ENCODE results near the gene ANAPC16.
"Not testable (repeated sequence)": the region's sequence is repeated elsewhere in the genome, so short reads cannot be mapped to it uniquely, and the experiment has no call there.

ANAPC16 gene

GRCh38 chr10:72243822-72244437, 28.1 kb downstream of the ANAPC16 start:
- DNase-seq (ENCODE audit: low read depth) = no peak

DNA sequence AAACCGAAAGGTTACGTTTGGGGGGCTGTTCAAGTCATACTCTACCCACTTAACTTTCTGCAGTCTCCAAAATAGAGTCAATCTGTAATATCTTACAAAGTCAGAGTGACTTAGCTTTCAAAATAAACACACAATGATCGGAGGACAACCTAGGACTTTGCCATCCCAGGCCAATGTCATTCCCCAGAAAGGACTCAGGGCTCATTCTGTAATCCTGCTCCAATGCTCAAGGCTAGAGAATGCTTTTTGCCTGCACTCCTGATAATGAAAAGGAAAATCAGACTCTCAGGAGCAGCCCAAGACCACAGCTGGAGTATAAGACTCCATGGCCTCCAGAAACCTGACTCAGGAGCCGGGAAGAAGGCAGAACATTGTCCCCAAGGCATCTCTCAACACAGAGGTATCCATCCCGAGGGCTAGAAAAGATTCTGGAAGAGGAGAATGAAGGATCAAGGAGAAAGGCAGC, 28.8 kb downstream of the ANAPC16 start:
- no peak for DNase-seq (ENCODE audit: low read depth)

DNA sequence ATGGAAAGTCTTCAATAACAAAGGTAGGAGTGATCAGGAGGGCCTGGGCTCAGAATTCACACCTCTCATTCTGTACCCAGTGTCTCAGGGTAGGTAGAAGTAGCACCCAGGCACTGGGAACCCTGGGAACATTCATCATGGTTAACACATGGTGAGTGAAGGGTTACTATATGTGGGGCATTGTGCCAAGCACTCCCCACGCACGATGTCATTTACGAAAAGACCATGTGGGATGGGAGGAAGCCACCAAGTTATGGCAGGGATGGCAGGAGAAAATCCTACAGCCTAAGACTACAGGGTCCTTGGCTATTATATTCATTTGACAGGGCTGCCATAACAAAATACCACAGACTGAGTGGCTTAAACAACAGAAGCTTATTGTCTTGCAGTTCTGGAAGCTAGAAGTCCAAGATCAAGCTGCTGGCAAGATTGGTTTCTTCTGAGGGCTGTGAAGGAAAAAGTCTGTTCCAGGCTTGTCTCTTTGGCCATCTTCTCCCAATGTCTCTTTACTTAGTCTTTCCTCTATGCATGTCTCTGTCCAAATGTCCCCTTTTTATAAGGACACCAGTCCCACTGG, 30.2 kb downstream of the ANAPC16 start:
- no peak for DNase-seq (ENCODE audit: low read depth)

GRCh38 chr10:72248468-72249151, 32.8 kb downstream of the ANAPC16 start:
- peak; percentile 45 for DNase-seq (ENCODE audit: low read depth)

DNA sequence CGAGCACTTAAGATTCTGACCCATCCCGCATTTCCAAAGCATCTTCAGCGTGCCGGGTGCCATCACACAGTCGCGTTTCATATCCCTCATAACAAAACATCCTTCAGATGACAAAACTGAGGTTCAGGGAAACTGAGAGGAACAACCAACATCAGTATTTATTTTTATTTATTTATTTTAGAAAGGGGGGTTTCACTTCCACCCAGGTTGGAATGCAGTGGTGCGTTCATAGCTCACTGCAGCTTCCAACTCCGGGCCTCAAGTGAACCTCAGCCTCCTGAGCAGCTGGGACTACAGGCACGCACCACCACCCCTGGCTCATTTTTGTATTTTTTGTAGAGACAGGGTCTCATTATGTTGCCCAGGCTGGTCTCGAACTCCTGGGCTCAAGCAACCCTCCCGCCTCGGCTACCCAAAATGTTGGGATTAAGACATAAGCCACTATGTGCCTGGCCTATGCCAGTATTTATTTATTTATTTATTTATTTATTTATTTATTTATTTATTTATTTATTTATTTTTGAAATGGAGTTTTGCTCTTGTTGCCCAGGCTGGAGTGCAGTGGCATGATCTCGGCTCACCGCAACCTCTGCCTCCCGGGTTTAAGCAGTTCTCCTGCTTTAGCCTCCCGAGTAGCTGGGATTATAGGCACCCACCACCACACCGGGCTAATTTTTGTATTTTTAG, 33.5 kb downstream of the ANAPC16 start:
- DNase-seq (ENCODE audit: low read depth) = not testable (repeated sequence)

GRCh38 chr10:72250666-72251065, 34.9 kb downstream of the ANAPC16 start:
- no peak for DNase-seq (ENCODE audit: low read depth)

DNA sequence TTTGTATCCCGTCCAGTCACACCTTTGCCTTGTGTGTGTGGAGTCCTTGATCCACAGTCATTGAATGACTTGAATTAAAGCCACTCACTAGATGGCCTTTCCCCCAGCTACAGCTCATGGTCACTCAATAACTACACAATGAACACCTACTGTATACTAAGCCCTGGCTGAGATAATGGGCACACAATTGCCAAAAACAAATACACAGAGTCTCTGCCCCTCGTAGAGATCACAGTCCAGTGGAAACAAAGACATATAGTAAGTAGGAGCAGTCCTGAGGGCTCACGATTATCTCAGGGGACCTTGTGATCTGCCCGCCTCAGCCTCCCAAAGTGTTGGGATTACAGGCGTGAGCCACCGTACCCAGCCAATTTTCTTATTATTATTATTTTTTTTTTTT, 35.8 kb downstream of the ANAPC16 start:
- no peak for DNase-seq (ENCODE audit: low read depth)

DNA sequence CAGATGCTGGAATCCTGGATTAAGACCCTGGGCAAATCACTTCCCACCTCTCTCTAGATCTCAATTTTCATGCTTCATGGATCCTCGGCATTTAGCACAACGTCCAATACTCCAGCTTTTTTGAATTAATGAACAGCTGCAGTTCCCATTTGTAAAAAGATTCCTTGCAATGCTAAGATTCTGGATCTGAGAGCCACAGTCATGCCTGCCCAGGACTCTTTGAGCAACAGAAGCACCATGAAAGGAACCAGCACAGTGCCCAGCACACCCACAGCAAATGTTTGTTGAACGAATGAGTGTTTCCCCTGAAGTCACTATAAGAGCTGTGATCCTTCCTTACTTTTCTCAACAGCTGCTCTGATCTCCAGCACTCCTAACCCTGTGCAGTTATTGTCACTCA, 37.2 kb downstream of the ANAPC16 start:
- no peak for DNase-seq (ENCODE audit: low read depth)

GRCh38 chr10:72253578-72253977, 37.8 kb downstream of the ANAPC16 start:
- DNase-seq (ENCODE audit: low read depth) = no peak

DNA sequence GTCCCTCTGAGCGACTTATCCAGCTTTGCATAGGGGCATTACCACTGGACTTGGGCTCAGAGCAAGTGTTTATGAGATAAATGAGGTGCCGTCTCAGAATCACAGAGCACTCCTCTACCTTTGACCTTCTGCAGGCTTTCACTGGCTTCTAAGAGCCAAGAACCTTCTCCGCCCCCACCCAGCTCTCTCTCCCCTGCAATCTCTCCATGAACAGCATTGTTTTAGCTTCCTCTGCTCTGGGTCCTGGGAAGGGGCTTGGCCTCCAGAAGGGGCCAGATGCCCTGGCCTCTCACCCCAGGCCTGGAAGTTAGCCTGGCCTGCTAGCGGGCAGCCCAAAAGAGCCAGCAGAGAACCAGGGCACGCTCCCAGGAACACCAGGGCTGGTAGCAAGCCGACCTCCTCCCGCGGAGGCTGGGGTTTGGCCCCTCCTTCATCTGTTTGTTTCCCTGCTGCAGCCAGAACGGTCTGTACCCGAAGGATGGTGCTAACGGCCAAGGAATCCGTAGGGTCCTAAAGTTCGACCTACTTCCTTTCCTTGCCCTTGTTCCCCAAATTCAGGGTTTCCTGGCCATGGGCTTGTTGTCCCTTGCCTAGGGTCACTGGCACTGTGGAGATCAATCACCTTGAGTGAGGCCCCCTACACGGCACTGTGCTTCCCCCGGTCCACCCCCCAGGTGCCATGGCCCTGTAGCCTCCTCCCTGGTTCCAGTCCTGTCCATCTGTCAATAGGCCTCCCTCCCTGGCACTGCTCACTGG, 39.2 kb downstream of the ANAPC16 start:
- no peak for DNase-seq (ENCODE audit: low read depth)

DNA sequence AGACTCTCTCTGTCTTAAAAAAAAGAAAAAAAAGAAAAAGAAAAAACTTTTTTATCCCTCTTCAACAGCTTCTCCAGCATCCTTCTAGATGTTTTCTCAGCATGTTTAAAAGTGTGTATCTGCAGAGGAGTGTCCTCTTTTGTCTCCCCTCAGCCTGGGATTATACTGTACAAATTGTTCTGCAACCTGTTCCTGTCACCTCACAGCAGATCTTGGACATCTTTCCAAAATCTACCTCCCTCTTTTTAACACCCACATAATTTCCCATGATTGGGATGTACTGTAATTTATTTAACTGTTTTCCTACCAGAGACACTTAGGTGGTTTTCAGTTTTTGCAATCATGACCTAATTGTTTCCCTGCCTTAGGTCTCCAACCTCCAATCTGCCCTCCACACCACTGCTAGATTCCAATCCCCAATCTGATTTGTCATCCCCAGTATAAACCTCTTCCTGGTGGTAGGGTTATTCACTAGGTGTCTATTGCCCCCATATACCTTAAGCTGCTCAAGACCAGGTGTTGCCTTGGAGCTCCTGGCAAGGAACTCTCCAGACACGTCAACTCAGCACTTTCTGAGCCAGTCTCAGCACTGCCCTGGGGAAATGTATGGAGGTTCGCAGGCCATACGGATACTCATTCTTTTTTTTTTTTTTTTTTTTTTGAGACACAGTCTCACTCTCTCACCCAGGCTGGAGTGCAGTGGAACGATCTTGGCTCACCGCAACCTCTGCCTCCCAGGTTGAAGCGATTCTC, 40.3 kb downstream of the ANAPC16 start:
- DNase-seq (ENCODE audit: low read depth) = no peak

DNA sequence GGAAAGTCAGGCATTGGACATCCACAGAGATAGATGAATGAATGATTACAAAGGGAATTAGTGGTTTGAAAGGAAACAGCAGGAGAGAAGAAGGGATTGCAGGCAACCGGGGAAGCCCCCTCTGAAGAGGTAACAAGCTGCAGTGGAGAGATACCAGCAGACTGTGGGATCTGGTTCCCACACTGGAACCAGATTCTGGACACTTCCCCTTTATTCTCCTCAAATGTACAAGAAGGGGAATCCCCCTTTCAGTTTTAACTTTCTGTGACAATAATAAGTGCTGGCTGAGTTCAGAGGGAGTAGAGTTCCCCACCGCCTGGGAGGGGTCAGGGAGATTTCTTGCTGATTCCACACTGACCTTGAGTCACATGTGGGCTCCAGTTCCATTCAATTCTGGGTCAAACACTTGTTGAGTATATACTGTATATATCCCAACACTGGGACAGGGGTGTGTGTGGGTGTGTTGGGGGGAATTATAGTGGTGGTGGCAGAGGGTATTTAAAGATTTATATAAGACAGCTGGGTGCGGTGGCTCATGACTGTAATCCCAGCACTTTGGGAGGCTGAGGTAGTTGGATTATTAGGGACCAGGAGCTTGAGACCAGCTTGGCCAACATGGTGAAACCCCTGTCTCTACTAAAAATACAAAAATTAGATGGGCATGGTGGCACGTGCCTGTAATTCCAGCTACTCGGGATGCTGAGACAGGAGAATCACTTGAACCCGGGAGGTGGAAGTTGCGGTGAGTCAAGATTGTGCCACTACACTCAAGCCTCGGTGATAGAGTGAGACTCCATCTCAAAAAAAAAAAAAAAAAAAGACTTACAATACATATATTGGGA, 41.5 kb downstream of the ANAPC16 start:
- no peak for DNase-seq (ENCODE audit: low read depth)

GRCh38 chr10:72258617-72259016, 42.8 kb downstream of the ANAPC16 start:
- no peak for DNase-seq (ENCODE audit: low read depth)

DNA sequence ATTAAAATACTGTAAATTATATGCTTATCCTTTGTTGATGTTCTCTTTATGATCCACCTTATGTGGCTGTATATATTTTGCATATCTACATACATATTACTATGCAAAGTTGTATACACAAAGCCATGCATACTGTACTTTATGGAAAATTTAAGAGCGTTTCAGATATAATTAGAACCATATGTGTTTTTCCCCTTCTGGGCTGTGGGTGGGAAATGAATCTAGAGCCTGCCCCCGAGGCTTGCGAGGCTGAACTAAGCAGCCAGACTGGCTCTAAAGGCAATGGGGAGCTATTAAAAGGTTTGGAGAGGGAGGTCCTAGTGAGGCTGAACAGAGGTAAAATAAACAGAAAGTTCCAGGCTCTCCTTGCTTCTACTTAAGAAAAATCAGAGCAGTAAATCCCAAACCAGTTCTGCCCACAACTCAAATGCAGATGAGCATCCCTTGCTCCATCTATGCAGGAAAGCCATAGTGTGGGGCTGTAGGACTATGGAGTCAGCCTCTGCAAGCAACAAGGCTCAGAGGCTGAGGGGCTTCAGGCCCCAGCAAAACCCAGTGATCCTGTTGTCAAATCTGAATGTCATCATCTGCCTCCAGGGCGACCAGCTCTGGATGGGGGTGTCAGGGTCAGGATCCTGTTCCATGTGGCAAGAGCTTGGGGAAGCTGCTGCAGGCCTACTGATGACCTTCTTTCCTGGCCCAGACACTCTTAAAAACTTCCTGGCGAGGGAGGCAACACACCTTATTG, 43.9 kb downstream of the ANAPC16 start:
- no peak for DNase-seq (ENCODE audit: low read depth)

GRCh38 chr10:72260239-72260975, 44.6 kb downstream of the ANAPC16 start:
- peak; percentile 65 for DNase-seq (ENCODE audit: low read depth)

- no peak for DNase-seq (ENCODE audit: low read depth)
These were observed 45.4 kb downstream of the ANAPC16 start for GRCh38 chr10:72260976-72261783.

GRCh38 chr10:72261784-72262404, 46.1 kb downstream of the ANAPC16 start:
- DNase-seq (ENCODE audit: low read depth) = no peak

Data from stimulated activated CD4-positive, alpha-beta T cell treated with anti-CD3 and anti-CD28 coated beads, Interleukin-2, amount 100 ng/mL, for 4 hours (primary cell).